ENCODE measurements around the gene RNF175. TPM values are rescaled to one million over a fixed set of nuclear protein-coding genes. Genes with fewer than 3 reads are reported as not detected.

Gene RNF175
- total RNA-seq, 3 donors from 2014 or later: 0.63 TPM; not detected in 2

GRCh38 chr4:153777421-153777820 lies 17.6 kb upstream of the RNF175 start:
- ATAC-seq (no peak), DNase-seq (no peak)
- Histone ChIP-seq H3K4me1 (ENCODE audit: low read depth) (no peaks in the 10 kb centered on the region), H3K4me3 (no peak overlapping the region), H3K9me3 (no peaks in the 10 kb centered on the region), H3K36me3 (ENCODE audit: low read depth) (no peaks in the 10 kb centered on the region)
- intact Hi-C loops (cut with DNase I, micrococcal nuclease): no loop called here
- TF ChIP-seq CTCF (IDR thresholded peaks at IDR 0.05): no peak

GRCh38 chr4:153776601-153777000 lies 16.8 kb upstream of the RNF175 start:
- DNase-seq: no peak
- ATAC-seq: no peak
- no peaks in the 10 kb centered on the region for H3K36me3 ChIP-seq (ENCODE audit: low read depth)
- intact Hi-C loops (cut with DNase I, micrococcal nuclease): no loop called here
- no peak overlapping the region for H3K4me3 ChIP-seq
- H3K9me3 ChIP-seq: no peaks in the 10 kb centered on the region
- TF ChIP-seq CTCF (IDR thresholded peaks at IDR 0.05): no peak
- no peaks in the 10 kb centered on the region for H3K4me1 ChIP-seq (ENCODE audit: low read depth)

GRCh38 chr4:153773236-153773690 lies 13.4 kb upstream of the RNF175 start:
- Histone ChIP-seq H3K4me3 (no peak overlapping the region), H3K9me3 (no peaks in the 10 kb centered on the region), H3K36me3 (ENCODE audit: low read depth) (no peaks in the 10 kb centered on the region), H3K4me1 (ENCODE audit: low read depth) (no peaks in the 10 kb centered on the region)
- intact Hi-C loops (cut with DNase I, micrococcal nuclease): no loop called here
- ATAC-seq (no peak), DNase-seq (no peak)
- no peak for TF ChIP-seq CTCF (IDR thresholded peaks at IDR 0.05)

GRCh38 chr4:153771046-153771445 lies 11.2 kb upstream of the RNF175 start:
- Histone ChIP-seq H3K9me3 (no peaks in the 10 kb centered on the region), H3K4me3 (no peak overlapping the region), H3K4me1 (ENCODE audit: low read depth) (no peaks in the 10 kb centered on the region), H3K36me3 (ENCODE audit: low read depth) (no peaks in the 10 kb centered on the region)
- TF ChIP-seq CTCF (IDR thresholded peaks at IDR 0.05): no peak
- intact Hi-C loops (cut with DNase I, micrococcal nuclease): no loop called here
- ATAC-seq (no peak), DNase-seq (no peak)

- no peaks in the 10 kb centered on the region for H3K36me3 ChIP-seq (ENCODE audit: low read depth)
- no peaks in the 10 kb centered on the region for H3K4me1 ChIP-seq (ENCODE audit: low read depth)
- intact Hi-C loops (cut with DNase I, micrococcal nuclease): no loop called here
- no peak overlapping the region for H3K4me3 ChIP-seq
- no peak for DNase-seq
- no peak for ATAC-seq
- no peaks in the 10 kb centered on the region for H3K9me3 ChIP-seq
- no peak for TF ChIP-seq CTCF (IDR thresholded peaks at IDR 0.05)
Observed at GRCh38 chr4:153766758-153767157, 6.9 kb upstream of the RNF175 start.

GRCh38 chr4:153765894-153766293 lies 6.1 kb upstream of the RNF175 start:
- no peak for TF ChIP-seq CTCF (IDR thresholded peaks at IDR 0.05)
- no peaks in the 10 kb centered on the region for H3K36me3 ChIP-seq (ENCODE audit: low read depth)
- ATAC-seq (no peak), DNase-seq (no peak)
- H3K9me3 ChIP-seq: no peaks in the 10 kb centered on the region
- intact Hi-C loops (cut with DNase I, micrococcal nuclease): no loop called here
- no peak overlapping the region for H3K4me3 ChIP-seq
- no peaks in the 10 kb centered on the region for H3K4me1 ChIP-seq (ENCODE audit: low read depth)

All from mucosa of descending colon (tissue), 3 donors.